Left ventricle myocardium inferior (tissue), 1 donor: ENCODE results near the gene JAKMIP2. TPM values are rescaled to one million over a fixed set of nuclear protein-coding genes. Genes with fewer than 3 reads are reported as not detected.
"Not testable (repeated sequence)": the region's sequence is repeated elsewhere in the genome, so short reads cannot be mapped to it uniquely, and the experiment has no call there.

Source experiments
- DNase-seq: peaks from one replicate; pipeline ENCODE4 v3.0.0-alpha.2; 2020
- H3K27ac ChIP-seq: fragments of 200-600 bp; replicated peaks from 2 replicates; pipeline ENCODE4 v1.8.0; 2021
- H3K27me3 ChIP-seq: fragments of 200-600 bp; 2 replicates; pipeline ENCODE4 v1.8.0; 2021; ENCODE audit warnings: low read depth
- H3K36me3 ChIP-seq: fragments of 200-600 bp; 2 replicates; pipeline ENCODE4 v1.8.0; 2021
- H3K4me1 ChIP-seq: fragments of 200-600 bp; 2 replicates; pipeline ENCODE4 v1.8.0; 2021
- H3K4me3 ChIP-seq: fragments of 200-600 bp; 2 replicates; pipeline ENCODE4 v1.8.0; 2021; ENCODE audit warnings: mild to moderate bottlenecking, moderate library complexity
- H3K9me3 ChIP-seq: fragments of 200-600 bp; replicated peaks from 2 replicates; pipeline ENCODE4 v1.8.0; 2021
- intact Hi-C: fragments of 100-400 bp; cut with micrococcal nuclease; formaldehyde crosslinking; loops from one replicate; pipeline ENCODE4 v1.11.0; 2022
- total RNA-seq: library from RNA; stranded (reverse); fragmentation: NEBNext Ultra II Directional; extraction: Animal tissue kit (Norgen Biotek cat#: 25700); gene quantifications from one replicate; pipeline ENCODE4 v1.2.1, GENCODE V29; 2021
- TF ChIP-seq, protein P1 (sequence below): fragments of 200-600 bp; IDR thresholded peaks from 2 replicates; pipeline ENCODE4 v1.8.0; 2021; ENCODE audit warnings: antibody characterized with exemption, mild to moderate bottlenecking, borderline replicate concordance
- donor health status: DM: no; HTN: yes; CAD: no; lungs with severe emphysema.

The JAKMIP2 gene
- total RNA-seq, 1 donor from 2014 or later: 0.41 TPM

DNA sequence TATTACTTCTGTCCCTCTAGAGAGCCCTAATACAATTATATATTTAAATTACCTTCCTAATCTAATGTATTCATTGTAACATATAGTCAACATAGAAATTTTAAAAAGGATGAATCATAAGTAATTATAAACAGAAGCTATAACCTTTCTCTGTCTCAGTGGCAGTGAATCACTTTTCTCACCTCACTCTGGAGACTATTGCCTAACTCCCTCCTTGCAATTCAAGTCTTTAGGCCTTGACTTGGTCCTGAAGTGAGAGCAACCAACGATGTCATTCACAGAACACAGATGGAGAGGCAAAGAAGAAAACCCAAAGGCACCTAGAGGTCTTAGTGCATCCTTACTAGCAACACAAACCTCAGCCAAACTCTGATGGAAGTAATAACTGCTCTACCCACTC is 139.4 kb downstream of the JAKMIP2 start:
- Histone ChIP-seq H3K27ac (no peak overlapping the region), H3K4me3 (no peak overlapping the region), H3K36me3 (no peaks in the 10 kb centered on the region), H3K27me3 (peaks cover 21% of the 10 kb centered on the region), H3K9me3 (no peaks in the 10 kb centered on the region), H3K4me1 (no peaks in the 10 kb centered on the region)
- no peak for DNase-seq
- intact Hi-C loops: no loop called here
- TF ChIP-seq, protein P1, sequence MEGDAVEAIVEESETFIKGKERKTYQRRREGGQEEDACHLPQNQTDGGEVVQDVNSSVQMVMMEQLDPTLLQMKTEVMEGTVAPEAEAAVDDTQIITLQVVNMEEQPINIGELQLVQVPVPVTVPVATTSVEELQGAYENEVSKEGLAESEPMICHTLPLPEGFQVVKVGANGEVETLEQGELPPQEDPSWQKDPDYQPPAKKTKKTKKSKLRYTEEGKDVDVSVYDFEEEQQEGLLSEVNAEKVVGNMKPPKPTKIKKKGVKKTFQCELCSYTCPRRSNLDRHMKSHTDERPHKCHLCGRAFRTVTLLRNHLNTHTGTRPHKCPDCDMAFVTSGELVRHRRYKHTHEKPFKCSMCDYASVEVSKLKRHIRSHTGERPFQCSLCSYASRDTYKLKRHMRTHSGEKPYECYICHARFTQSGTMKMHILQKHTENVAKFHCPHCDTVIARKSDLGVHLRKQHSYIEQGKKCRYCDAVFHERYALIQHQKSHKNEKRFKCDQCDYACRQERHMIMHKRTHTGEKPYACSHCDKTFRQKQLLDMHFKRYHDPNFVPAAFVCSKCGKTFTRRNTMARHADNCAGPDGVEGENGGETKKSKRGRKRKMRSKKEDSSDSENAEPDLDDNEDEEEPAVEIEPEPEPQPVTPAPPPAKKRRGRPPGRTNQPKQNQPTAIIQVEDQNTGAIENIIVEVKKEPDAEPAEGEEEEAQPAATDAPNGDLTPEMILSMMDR: no peak

- no peak overlapping the region for H3K27ac ChIP-seq
- no peaks in the 10 kb centered on the region for H3K4me1 ChIP-seq
- TF ChIP-seq, protein P1: no peak
- H3K9me3 ChIP-seq: no peaks in the 10 kb centered on the region
- no peak overlapping the region for H3K4me3 ChIP-seq
- intact Hi-C loops: no loop called here
- peaks cover 25% of the 10 kb centered on the region for H3K27me3 ChIP-seq
- no peaks in the 10 kb centered on the region for H3K36me3 ChIP-seq
- no peak for DNase-seq
Observed at GRCh38 chr5:147642666-147643065, 139.9 kb downstream of the JAKMIP2 start.

GRCh38 chr5:147639321-147639720 is 143.2 kb downstream of the JAKMIP2 start:
- H3K27me3 ChIP-seq: peaks cover 13% of the 10 kb centered on the region
- TF ChIP-seq, protein P1: no peak
- DNase-seq: no peak
- H3K36me3 ChIP-seq: no peaks in the 10 kb centered on the region
- H3K4me1 ChIP-seq: no peaks in the 10 kb centered on the region
- H3K4me3 ChIP-seq: no peak overlapping the region
- H3K9me3 ChIP-seq: no peaks in the 10 kb centered on the region
- intact Hi-C loops: no loop called here
- H3K27ac ChIP-seq: no peak overlapping the region

DNA sequence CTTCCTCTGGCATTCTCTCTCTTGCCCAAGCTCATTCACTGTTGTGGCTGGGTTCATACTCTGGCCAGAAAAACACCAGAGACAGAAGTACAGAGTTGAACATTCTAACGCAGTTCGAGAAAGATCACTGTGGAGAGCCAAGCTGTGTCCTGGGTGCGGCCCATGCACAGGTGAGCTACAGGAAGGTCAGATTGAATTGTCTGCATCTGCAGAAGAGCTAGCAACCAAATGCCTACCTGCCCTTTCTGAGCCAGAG is 145.9 kb downstream of the JAKMIP2 start:
- H3K36me3 ChIP-seq: no peaks in the 10 kb centered on the region
- intact Hi-C loops: no loop called here
- TF ChIP-seq, protein P1: no peak
- H3K4me3 ChIP-seq: no peak overlapping the region
- H3K27ac ChIP-seq: no peak overlapping the region
- no peaks in the 10 kb centered on the region for H3K4me1 ChIP-seq
- no peak for DNase-seq
- no peaks in the 10 kb centered on the region for H3K9me3 ChIP-seq
- H3K27me3 ChIP-seq: peaks cover 11% of the 10 kb centered on the region

DNA sequence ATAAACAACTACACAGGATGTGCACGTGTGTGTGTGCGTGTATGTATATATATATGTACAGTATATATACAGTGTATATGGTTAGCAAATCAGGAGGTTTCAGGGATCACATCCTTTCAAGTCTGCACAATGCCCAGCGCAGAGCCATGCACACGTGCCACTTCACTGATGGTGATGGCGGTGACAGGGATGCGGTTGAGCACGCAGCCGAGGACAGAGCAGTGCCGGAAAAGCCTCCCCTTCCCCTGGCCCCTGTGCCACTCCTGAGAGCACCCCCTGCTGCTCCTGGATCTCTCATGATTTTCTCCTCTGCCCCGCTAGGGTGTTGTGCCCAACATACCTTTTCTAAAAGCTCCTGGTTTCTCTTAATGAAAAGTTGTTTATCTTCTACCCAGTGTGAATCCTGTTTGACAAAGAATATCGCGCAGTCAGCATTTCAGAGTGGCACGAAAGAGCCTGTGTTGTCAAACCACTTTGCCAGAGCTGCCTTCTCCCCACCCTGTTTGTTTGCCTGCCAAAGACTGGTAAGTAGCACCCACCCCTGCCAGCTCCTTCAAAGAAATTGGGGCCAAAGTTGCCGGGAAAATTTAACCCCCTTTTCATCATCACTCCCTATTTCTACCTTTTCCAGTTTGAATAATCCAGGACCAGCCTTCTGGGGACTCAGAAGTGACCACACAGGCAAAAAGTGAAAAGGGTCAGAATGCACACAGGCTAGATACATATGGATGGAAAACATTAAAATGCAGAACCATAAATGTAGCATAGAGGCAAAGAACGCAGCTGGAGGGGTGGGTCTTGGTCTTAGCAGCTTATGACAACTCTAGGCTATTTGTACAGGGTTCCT is 146.4 kb downstream of the JAKMIP2 start:
- DNase-seq: no peak
- H3K4me3 ChIP-seq: no peak overlapping the region
- intact Hi-C loops: no loop called here
- H3K9me3 ChIP-seq: no peaks in the 10 kb centered on the region
- no peaks in the 10 kb centered on the region for H3K4me1 ChIP-seq
- no peak overlapping the region for H3K27ac ChIP-seq
- H3K36me3 ChIP-seq: no peaks in the 10 kb centered on the region
- TF ChIP-seq, protein P1: no peak
- H3K27me3 ChIP-seq: peaks cover 11% of the 10 kb centered on the region

- H3K4me3 ChIP-seq, H3K4me1 ChIP-seq, DNase-seq, H3K27ac ChIP-seq, H3K36me3 ChIP-seq, intact Hi-C loops, H3K9me3 ChIP-seq: not testable (repeated sequence)
- H3K27me3 ChIP-seq: peaks cover 11% of the 10 kb centered on the region
Observed at GRCh38 chr5:147635439-147635838, 147.1 kb downstream of the JAKMIP2 start.
